ENCODE data around the gene DEGS2. TPM values are rescaled to one million over a fixed set of nuclear protein-coding genes. Genes with fewer than 3 reads are reported as not detected.

The DEGS2 gene
- total RNA-seq, 4 donors from 2014 or later: 0.16 to 0.94 (median 0.68) TPM

- H3K9me3 ChIP-seq: no peaks in the 10 kb centered on the region
- H3K4me1 ChIP-seq: peaks cover 0 to under 1% (median 0%) of the 10 kb centered on the region in 3 donors
- H3K27ac ChIP-seq: no peak overlapping the region
- TF ChIP-seq EP300 (IDR thresholded peaks at IDR 0.05) (no peak), POLR2A (IDR thresholded peaks at IDR 0.05) (no peak), CTCF (IDR thresholded peaks at IDR 0.05) (no peak), POLR2AphosphoS5 (IDR thresholded peaks at IDR 0.05) (no peak)
- 90 to 96% methylated on average over 2 to 6 of the region's 13 CpGs for WGBS, 2 donors (ENCODE audit: low coverage in 1 of 2)
- H3K27me3 ChIP-seq: no peaks in the 10 kb centered on the region
- ATAC-seq: no peak
- no peak overlapping the region for H3K4me3 ChIP-seq
- H3K36me3 ChIP-seq: peaks cover 0 to 15% of the 10 kb centered on the region in 2 donors
Measured at GRCh38 chr14:100114109-100114765, 45.2 kb downstream of the DEGS2 start.

GRCh38 chr14:100111931-100112704, 47.3 kb downstream of the DEGS2 start:
- Histone ChIP-seq H3K36me3 (peaks cover 0 to 9% of the 10 kb centered on the region in 2 donors), H3K27me3 (no peaks in the 10 kb centered on the region), H3K27ac (no peak overlapping the region), H3K9me3 (no peaks in the 10 kb centered on the region), H3K4me1 (peaks cover 0 to 20% (median 10%) of the 10 kb centered on the region in 3 donors), H3K4me3 (no peak overlapping the region)
- WGBS, 2 donors (ENCODE audit: low coverage in 1 of 2): 71 to 90% methylated on average over 9 to 11 of the region's 11 CpGs
- TF ChIP-seq EP300 (IDR thresholded peaks at IDR 0.05) (no peak), CTCF (IDR thresholded peaks at IDR 0.05) (no peak)
- ATAC-seq: no peak

GRCh38 chr14:100110816-100111215, 48.6 kb downstream of the DEGS2 start:
- Histone ChIP-seq H3K36me3 (no peaks in the 10 kb centered on the region), H3K4me1 (peaks cover 0 to 32% (median 10%) of the 10 kb centered on the region in 3 donors), H3K9me3 (no peaks in the 10 kb centered on the region), H3K4me3 (no peak overlapping the region), H3K27me3 (no peaks in the 10 kb centered on the region), H3K27ac (no peak overlapping the region)
- no peak for TF ChIP-seq POLR2A (IDR thresholded peaks at IDR 0.05)
- no peak for TF ChIP-seq CTCF (IDR thresholded peaks at IDR 0.05)
- TF ChIP-seq EP300 (IDR thresholded peaks at IDR 0.05): no peak
- no peak for TF ChIP-seq POLR2AphosphoS5 (IDR thresholded peaks at IDR 0.05)
- ATAC-seq: no peak
- WGBS, 2 donors (ENCODE audit: low coverage in 1 of 2): 71 to 93% methylated on average over 3 to 4 of the region's 6 CpGs

- Histone ChIP-seq H3K4me1 (peaks cover 0 to 44% (median 21%) of the 10 kb centered on the region in 3 donors), H3K27ac (no peak overlapping the region), H3K4me3 (no peak overlapping the region), H3K27me3 (no peaks in the 10 kb centered on the region), H3K36me3 (no peaks in the 10 kb centered on the region), H3K9me3 (no peaks in the 10 kb centered on the region)
- WGBS, 2 donors (ENCODE audit: low coverage in 1 of 2): 100% methylated on average over 1 to 6 of the region's 9 CpGs
- TF ChIP-seq CTCF (IDR thresholded peaks at IDR 0.05) (no peak), EP300 (IDR thresholded peaks at IDR 0.05) (no peak), POLR2A (IDR thresholded peaks at IDR 0.05) (no peak), POLR2AphosphoS5 (IDR thresholded peaks at IDR 0.05) (no peak)
- ATAC-seq: no peak
Measured at GRCh38 chr14:100109594-100109955, 49.9 kb downstream of the DEGS2 start.

Data from gastroesophageal sphincter (tissue), 4 donors.